Upper lobe of right lung (tissue), 1 donor: ENCODE measurements around the gene CEBPE. TPM values are rescaled to one million over a fixed set of nuclear protein-coding genes. Genes with fewer than 3 reads are reported as not detected.

Experiments
- ATAC-seq: fragments of 200-7000 bp; cut with Tn5 transposase; one replicate; pipeline ENCODE4 v1.9.1; 2020; ENCODE audit warnings: mild to moderate bottlenecking, moderate library complexity
- DNase-seq: peaks from one replicate; pipeline ENCODE4 v3.0.0-alpha.2; 2020
- H3K27ac ChIP-seq: fragments of 200-600 bp; one replicate; pipeline ENCODE4 v1.8.0; 2022
- H3K27me3 ChIP-seq: fragments of 200-600 bp; one replicate; pipeline ENCODE4 v1.8.0; 2022; ENCODE audit warnings: mild to moderate bottlenecking
- H3K36me3 ChIP-seq: fragments of 200-600 bp; one replicate; pipeline ENCODE4 v1.8.0; 2022
- H3K4me1 ChIP-seq: fragments of 200-600 bp; one replicate; pipeline ENCODE4 v1.8.0; 2022
- H3K4me3 ChIP-seq: fragments of 200-600 bp; one replicate; pipeline ENCODE4 v1.8.0; 2022; ENCODE audit warnings: mild to moderate bottlenecking
- H3K9me3 ChIP-seq: fragments of 200-600 bp; one replicate; pipeline ENCODE4 v1.8.0; 2022
- intact Hi-C: fragments of 100-400 bp; cut with DNase I; formaldehyde crosslinking; loops from one replicate; pipeline ENCODE4 v1.11.0; 2022
- total RNA-seq: library from RNA; stranded (reverse); fragmentation: NEBNext Ultra II Directional; extraction: Animal tissue kit (Norgen Biotek cat#: 25700); gene quantifications from one replicate; pipeline ENCODE4 v1.2.1, GENCODE V29; 2021
- TF ChIP-seq, protein P1 (sequence below): fragments of 200-600 bp; IDR thresholded peaks from one replicate; pipeline ENCODE4 v1.8.0; 2022; ENCODE audit warnings: antibody characterized with exemption
- donor health status: DM: no; HTN: yes; CAD: no; lungs with severe emphysema.

The CEBPE gene
- total RNA-seq, 1 donor from 2014 or later = not detected

DNA sequence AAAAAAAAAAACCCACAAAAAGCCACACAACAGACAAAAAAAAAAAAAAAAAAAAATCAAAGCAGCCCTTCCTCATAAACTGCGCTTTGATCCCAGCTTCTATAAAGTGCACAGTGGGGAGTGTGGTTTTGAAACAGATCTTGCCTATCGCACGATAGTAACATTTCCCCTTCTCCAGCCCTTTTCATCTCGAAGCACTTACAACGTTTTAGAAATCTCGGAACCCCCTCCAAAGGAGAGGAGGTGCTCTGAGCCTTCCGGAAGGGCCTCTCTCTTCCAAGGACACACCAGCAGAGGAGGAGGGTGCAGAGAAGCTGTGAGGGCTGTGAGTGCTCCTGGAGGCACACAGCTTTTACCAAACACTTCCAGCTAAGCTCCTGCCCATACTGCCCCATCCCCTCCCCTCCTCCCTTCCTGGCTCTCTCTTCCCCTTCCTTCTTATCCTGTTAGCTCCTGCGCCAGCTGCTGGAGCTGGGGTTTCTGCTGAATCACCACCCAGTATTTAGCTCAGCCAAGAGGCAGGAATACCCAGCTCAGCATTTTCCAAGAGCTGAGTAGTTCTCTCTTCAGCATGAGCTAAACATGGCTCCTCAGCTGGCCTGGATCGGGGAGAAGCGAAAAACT, 36.0 kb upstream of the CEBPE start:
- Histone ChIP-seq H3K4me1 (peaks cover 37% of the 10 kb centered on the region), H3K27me3 (no peaks in the 10 kb centered on the region), H3K4me3 (peak overlapping the region; percentile 50), H3K36me3 (no peaks in the 10 kb centered on the region), H3K27ac (peak overlapping the region; percentile 91), H3K9me3 (no peaks in the 10 kb centered on the region)
- TF ChIP-seq, protein P1, sequence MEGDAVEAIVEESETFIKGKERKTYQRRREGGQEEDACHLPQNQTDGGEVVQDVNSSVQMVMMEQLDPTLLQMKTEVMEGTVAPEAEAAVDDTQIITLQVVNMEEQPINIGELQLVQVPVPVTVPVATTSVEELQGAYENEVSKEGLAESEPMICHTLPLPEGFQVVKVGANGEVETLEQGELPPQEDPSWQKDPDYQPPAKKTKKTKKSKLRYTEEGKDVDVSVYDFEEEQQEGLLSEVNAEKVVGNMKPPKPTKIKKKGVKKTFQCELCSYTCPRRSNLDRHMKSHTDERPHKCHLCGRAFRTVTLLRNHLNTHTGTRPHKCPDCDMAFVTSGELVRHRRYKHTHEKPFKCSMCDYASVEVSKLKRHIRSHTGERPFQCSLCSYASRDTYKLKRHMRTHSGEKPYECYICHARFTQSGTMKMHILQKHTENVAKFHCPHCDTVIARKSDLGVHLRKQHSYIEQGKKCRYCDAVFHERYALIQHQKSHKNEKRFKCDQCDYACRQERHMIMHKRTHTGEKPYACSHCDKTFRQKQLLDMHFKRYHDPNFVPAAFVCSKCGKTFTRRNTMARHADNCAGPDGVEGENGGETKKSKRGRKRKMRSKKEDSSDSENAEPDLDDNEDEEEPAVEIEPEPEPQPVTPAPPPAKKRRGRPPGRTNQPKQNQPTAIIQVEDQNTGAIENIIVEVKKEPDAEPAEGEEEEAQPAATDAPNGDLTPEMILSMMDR = no peak
- intact Hi-C loops = no loop called here
- peak; percentile 81 for DNase-seq
- peak; percentile 76 for ATAC-seq

DNA sequence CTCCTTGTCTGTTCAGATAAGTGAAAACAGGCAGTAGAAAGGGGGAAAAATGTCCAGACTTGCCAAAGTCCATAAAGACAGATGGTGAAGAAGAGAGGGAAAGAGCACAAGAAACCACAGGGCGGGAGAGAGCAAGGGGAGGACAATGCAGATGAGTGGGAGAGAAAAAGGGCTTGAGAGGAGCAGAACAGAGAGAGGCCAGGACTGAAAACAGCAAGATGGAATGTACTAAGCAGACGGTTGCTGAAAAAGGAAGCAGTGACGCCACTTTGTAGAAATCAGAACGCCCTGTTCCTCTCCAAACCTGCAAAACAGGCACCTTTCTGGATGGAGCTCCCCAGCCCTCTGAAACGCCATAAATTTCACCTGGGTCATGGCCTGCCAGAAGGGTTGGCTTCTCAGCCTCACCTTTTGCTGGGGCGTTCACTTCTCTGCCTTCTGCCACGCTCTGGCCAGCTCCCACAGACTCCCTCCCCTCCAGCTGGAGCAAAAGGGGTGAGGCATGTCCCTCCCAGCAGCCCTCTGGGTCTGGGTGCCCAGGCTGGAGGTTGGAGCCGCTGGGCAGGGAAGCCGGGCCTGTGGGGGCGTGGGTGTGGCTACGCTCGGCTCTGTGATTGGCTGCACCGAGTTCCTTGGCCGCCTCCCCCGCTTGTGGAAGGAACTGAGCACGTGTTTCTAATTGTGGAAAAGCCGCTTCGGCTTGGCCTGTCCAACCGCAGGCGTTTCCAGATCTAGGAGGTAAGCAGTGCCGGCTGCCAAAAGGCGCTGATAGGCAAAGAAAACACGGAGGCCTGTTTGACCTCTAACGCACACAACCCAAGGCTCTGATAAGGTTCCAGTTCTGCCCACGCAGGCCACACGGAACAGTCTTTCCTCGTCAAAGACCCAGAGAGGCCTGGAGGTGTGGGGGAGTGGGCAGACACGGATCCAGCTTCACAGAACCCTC, 35.1 kb upstream of the CEBPE start:
- DNase-seq = peak; percentile 96
- TF ChIP-seq, protein P1 = no peak
- Histone ChIP-seq H3K27ac (peak overlapping the region; percentile 91), H3K4me3 (peak overlapping the region; percentile 50), H3K36me3 (no peaks in the 10 kb centered on the region), H3K27me3 (no peaks in the 10 kb centered on the region), H3K9me3 (no peaks in the 10 kb centered on the region), H3K4me1 (peaks cover 29% of the 10 kb centered on the region)
- peak; percentile 95 for ATAC-seq
- intact Hi-C loops = no loop called here

DNA sequence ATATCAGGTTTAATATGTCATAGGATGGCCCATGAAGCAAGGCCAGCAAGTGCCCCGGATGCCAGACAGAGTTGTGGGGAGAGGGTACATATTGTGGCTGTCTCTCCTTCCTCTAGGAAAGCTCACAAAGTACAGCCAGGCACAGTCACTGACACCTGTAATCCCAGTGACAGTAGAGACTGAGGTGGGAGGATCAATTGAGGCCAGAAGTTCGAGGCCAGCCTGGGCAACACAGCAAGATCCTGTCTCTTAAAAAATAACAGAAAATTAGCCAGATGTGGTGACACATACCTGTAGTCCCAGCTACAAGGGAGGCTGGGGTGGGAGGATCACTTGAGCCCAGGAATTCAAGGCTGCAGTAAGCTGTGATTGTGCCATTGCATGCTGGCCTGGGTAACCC, 32.3 kb upstream of the CEBPE start:
- no peak overlapping the region for H3K27ac ChIP-seq

DNA sequence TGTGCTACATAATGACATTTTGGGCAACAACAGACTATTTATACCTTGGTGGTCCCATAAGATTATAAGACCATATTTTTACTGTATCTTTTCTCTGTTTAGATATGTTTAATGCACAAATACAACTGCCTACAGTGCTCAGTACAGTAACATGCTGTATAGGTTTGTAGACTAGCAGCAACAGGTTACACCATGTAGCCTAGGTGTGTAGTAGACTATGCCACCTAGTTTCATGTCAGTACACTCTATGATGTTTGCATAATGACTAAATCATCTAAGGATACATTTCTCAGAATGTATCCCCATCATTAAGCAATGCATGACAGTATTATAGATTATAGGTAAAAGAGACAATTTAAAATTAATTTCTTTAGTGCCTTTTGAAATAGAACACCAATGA, 30.7 kb upstream of the CEBPE start:
- intact Hi-C loops = no loop called here
- TF ChIP-seq, protein P1 = no peak

More for the DNA sequence above, 32.3 kb upstream of the CEBPE start:
- TF ChIP-seq, protein P1 = no peak
- DNase-seq (no peak), ATAC-seq (no peak)
- Histone ChIP-seq H3K9me3 (no peaks in the 10 kb centered on the region), H3K36me3 (no peaks in the 10 kb centered on the region), H3K27me3 (no peaks in the 10 kb centered on the region), H3K4me1 (peaks cover 30% of the 10 kb centered on the region), H3K4me3 (no peak overlapping the region)
- intact Hi-C loops = no loop called here

DNA sequence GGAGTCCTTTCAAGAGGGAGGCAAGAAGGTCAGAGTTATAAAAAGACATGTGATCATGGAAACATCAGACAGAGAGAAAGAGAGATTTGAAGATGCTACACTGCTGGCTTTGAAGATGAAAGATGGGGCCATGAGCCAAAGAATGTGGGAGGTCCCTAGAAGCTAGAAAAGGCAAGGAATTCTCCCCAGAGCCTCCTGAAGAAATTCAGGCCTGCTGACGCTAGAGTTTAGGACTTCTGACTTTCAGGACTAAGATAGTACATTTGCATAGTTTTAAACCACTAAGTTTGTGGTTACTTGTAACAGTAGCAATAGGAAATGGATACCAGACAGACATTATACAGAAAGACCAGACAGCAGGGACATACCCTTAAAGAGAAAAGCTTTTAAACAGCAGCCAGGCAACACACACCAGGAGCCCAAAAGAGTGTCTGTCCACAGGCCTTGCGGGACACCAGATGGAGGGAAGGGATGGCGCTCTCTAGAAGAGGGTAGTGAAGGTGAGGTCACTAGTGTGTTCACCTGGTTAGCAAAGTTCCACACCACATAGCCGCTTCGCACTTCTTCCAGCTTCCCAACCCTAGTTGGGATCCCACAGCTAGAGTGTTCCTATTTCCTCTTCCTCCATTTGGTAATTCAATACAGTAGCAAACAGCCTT, 29.7 kb upstream of the CEBPE start:
- Histone ChIP-seq H3K9me3 (no peaks in the 10 kb centered on the region), H3K27ac (no peak overlapping the region), H3K27me3 (no peaks in the 10 kb centered on the region), H3K4me3 (no peak overlapping the region), H3K4me1 (peaks cover 15% of the 10 kb centered on the region), H3K36me3 (no peaks in the 10 kb centered on the region)
- TF ChIP-seq, protein P1 = no peak
- ATAC-seq (no peak), DNase-seq (no peak)
- intact Hi-C loops = no loop called here

More for the DNA sequence above, 30.7 kb upstream of the CEBPE start:
- H3K4me3 ChIP-seq = no peak overlapping the region
- H3K36me3 ChIP-seq = no peaks in the 10 kb centered on the region
- no peak for DNase-seq
- H3K27me3 ChIP-seq = no peaks in the 10 kb centered on the region
- H3K9me3 ChIP-seq = no peaks in the 10 kb centered on the region
- H3K27ac ChIP-seq = no peak overlapping the region
- no peak for ATAC-seq
- H3K4me1 ChIP-seq = peaks cover 25% of the 10 kb centered on the region
